ENCODE data around the gene LRRC59. TPM values are rescaled to one million over a fixed set of nuclear protein-coding genes. Genes with fewer than 3 reads are reported as not detected.

LRRC59 gene
- total and polyA plus RNA-seq, 4 donors = 21.4 to 136 (median 75.6) TPM

- no peaks in the 10 kb centered on the region for H3K4me1 ChIP-seq (ENCODE audit: control insufficient read depth in 4 of 4, insufficient read depth in 4 of 4, low read length in 3 of 4)
- peak in 1 of 2 donors; percentile 13 for TF ChIP-seq RAD21 (IDR thresholded peaks at IDR 0.05)
- no peak for TF ChIP-seq HNF4G (IDR thresholded peaks at IDR 0.05)
- no peak overlapping the region for H3K27ac ChIP-seq (ENCODE audit: low read depth in 1 of 2, low read length in 2 of 2)
- H3K4me3 ChIP-seq (ENCODE audit: low read depth in 1 of 3, low read length in 3 of 3) = no peak overlapping the region
- no peaks in the 10 kb centered on the region for H3K9me3 ChIP-seq (ENCODE audit: control insufficient read depth in 4 of 4, low read length in 3 of 4)
- H3K27me3 ChIP-seq (ENCODE audit: control insufficient read depth in 4 of 4, insufficient read depth in 4 of 4, low read length in 3 of 4) = no peaks in the 10 kb centered on the region
- no peak overlapping the region for H3K9ac ChIP-seq (ENCODE audit: low read depth in 1 of 2, low read length in 2 of 2)
- peaks cover 14 to 50% (median 40%) of the 10 kb centered on the region in 4 donors for H3K36me3 ChIP-seq (ENCODE audit: control insufficient read depth in 4 of 4, insufficient read depth in 3 of 4, low read depth in 1 of 4, low read length in 3 of 4)
- WGBS = 92% methylated on average over 13 of the region's 13 CpGs
- no peak for DNase-seq (ENCODE audit: low spot score)
Measured at GRCh38 chr17:50380369-50381259, 16.7 kb downstream of the LRRC59 start.

- no peak overlapping the region for H3K27ac ChIP-seq (ENCODE audit: low read depth in 1 of 2, low read length in 2 of 2)
- TF ChIP-seq JUND (IDR thresholded peaks at IDR 0.05) = no peak
- TF ChIP-seq ATF3 (IDR thresholded peaks at IDR 0.05) = no peak
- TF ChIP-seq HNF4A (conservative IDR thresholded peaks at IDR 0.05) = no peak
- no peak for TF ChIP-seq RXRA (IDR thresholded peaks at IDR 0.05)
- TF ChIP-seq SP1 (IDR thresholded peaks at IDR 0.05) = no peak
- TF ChIP-seq GABPA (IDR thresholded peaks at IDR 0.05 in 1 of 2, conservative IDR thresholded peaks at IDR 0.05 in 1 of 2) = no peak
- TF ChIP-seq TAF1 (conservative IDR thresholded peaks at IDR 0.05) = no peak
- H3K4me3 ChIP-seq (ENCODE audit: low read depth in 1 of 3, low read length in 3 of 3) = no peak overlapping the region
- no peak for DNase-seq (ENCODE audit: low spot score)
- WGBS = 93% methylated on average over 6 of the region's 6 CpGs
- H3K9ac ChIP-seq (ENCODE audit: low read depth in 1 of 2, low read length in 2 of 2) = no peak overlapping the region
- no peaks in the 10 kb centered on the region for H3K9me3 ChIP-seq (ENCODE audit: control insufficient read depth in 4 of 4, low read length in 3 of 4)
- H3K36me3 ChIP-seq (ENCODE audit: control insufficient read depth in 4 of 4, insufficient read depth in 3 of 4, low read depth in 1 of 4, low read length in 3 of 4) = peaks cover 10 to 39% (median 30%) of the 10 kb centered on the region in 4 donors
- H3K4me1 ChIP-seq (ENCODE audit: control insufficient read depth in 4 of 4, insufficient read depth in 4 of 4, low read length in 3 of 4) = no peaks in the 10 kb centered on the region
- H3K27me3 ChIP-seq (ENCODE audit: control insufficient read depth in 4 of 4, insufficient read depth in 4 of 4, low read length in 3 of 4) = no peaks in the 10 kb centered on the region
Measured at GRCh38 chr17:50379351-50380132, 17.8 kb downstream of the LRRC59 start.

GRCh38 chr17:50375858-50376538 lies 21.3 kb downstream of the LRRC59 start:
- Histone ChIP-seq H3K9me3 (ENCODE audit: control insufficient read depth in 4 of 4, low read length in 3 of 4) (no peaks in the 10 kb centered on the region), H3K4me3 (ENCODE audit: low read depth in 1 of 3, low read length in 3 of 3) (no peak overlapping the region), H3K36me3 (ENCODE audit: control insufficient read depth in 4 of 4, insufficient read depth in 3 of 4, low read depth in 1 of 4, low read length in 3 of 4) (peaks cover 0 to 4% (median 0%) of the 10 kb centered on the region in 4 donors), H3K27ac (ENCODE audit: low read depth in 1 of 2, low read length in 2 of 2) (no peak overlapping the region), H3K4me1 (ENCODE audit: control insufficient read depth in 4 of 4, insufficient read depth in 4 of 4, low read length in 3 of 4) (peaks cover 4 to 21% (median 14%) of the 10 kb centered on the region in 4 donors), H3K9ac (ENCODE audit: low read depth in 1 of 2, low read length in 2 of 2) (no peak overlapping the region), H3K27me3 (ENCODE audit: control insufficient read depth in 4 of 4, insufficient read depth in 4 of 4, low read length in 3 of 4) (no peaks in the 10 kb centered on the region)
- DNase-seq (ENCODE audit: low spot score) = no peak
- 85% methylated on average over 5 of the region's 5 CpGs for WGBS
- TF ChIP-seq GABPA (IDR thresholded peaks at IDR 0.05 in 1 of 2, conservative IDR thresholded peaks at IDR 0.05 in 1 of 2) (no peak), JUND (IDR thresholded peaks at IDR 0.05) (no peak), CTCF (IDR thresholded peaks at IDR 0.05; ENCODE audit: low read depth, low read length, missing input control) (no peak), REST (IDR thresholded peaks at IDR 0.05) (no peak), ATF3 (IDR thresholded peaks at IDR 0.05) (no peak), ZBTB33 (IDR thresholded peaks at IDR 0.05) (no peak), FOXA1 (IDR thresholded peaks at IDR 0.05) (no peak), SP1 (IDR thresholded peaks at IDR 0.05) (no peak), NR2F2 (IDR thresholded peaks at IDR 0.05) (no peak), FOXA2 (IDR thresholded peaks at IDR 0.05) (no peak), MAX (IDR thresholded peaks at IDR 0.05) (no peak)

All from liver (tissue), 9 donors.